ENCODE data around the gene SARM1.

GRCh38 chr17:28413804-28414203 is 42.3 kb downstream of the SARM1 start:
- TF ChIP-seq, protein P1, sequence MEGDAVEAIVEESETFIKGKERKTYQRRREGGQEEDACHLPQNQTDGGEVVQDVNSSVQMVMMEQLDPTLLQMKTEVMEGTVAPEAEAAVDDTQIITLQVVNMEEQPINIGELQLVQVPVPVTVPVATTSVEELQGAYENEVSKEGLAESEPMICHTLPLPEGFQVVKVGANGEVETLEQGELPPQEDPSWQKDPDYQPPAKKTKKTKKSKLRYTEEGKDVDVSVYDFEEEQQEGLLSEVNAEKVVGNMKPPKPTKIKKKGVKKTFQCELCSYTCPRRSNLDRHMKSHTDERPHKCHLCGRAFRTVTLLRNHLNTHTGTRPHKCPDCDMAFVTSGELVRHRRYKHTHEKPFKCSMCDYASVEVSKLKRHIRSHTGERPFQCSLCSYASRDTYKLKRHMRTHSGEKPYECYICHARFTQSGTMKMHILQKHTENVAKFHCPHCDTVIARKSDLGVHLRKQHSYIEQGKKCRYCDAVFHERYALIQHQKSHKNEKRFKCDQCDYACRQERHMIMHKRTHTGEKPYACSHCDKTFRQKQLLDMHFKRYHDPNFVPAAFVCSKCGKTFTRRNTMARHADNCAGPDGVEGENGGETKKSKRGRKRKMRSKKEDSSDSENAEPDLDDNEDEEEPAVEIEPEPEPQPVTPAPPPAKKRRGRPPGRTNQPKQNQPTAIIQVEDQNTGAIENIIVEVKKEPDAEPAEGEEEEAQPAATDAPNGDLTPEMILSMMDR (IDR thresholded peaks at IDR 0.05) = no peak
- TF ChIP-seq POLR2AphosphoS5 (IDR thresholded peaks at IDR 0.05; ENCODE audit: insufficient read depth in 1 of 2, low read depth in 1 of 2) = no peak

All from vagina (tissue), 2 donors.